ENCODE data around the gene CBX8. TPM values are rescaled to one million over a fixed set of nuclear protein-coding genes. Genes with fewer than 3 reads are reported as not detected.
A peak's percentile ranks its signal among the peaks of the same experiment; 100 is the strongest.

Gene CBX8
- total and polyA plus RNA-seq, 2 of the 8 experiments (the other 6 are each of a cell fraction or from before 2014, with no cell fraction given): 0.09 to 2.1 TPM

GRCh38 chr17:79836972-79837887, 40.4 kb upstream of the CBX8 start (continued):
- peak; percentile 59; the same call in 1 of the 2 replicates for TF ChIP-seq E2F6 (IDR thresholded peaks at IDR 0.05)
- peak; percentile 62; the same call in 1 of the 2 replicates for TF ChIP-seq RBBP5 (IDR thresholded peaks at IDR 0.05; ENCODE audit: borderline replicate concordance, low read depth, low read length)
- no peak for TF ChIP-seq JUN (IDR thresholded peaks at IDR 0.05; ENCODE audit: low read depth, low read length)
- TF ChIP-seq CREB1 (IDR thresholded peaks at IDR 0.05): peak; percentile 59; the same call in 1 of the 2 replicates
- no peak for TF ChIP-seq SIX5 (IDR thresholded peaks at IDR 0.05; ENCODE audit: low read depth, low read length)
- TF ChIP-seq POLR2A (IDR thresholded peaks at IDR 0.05; ENCODE audit: control extremely low read depth in 1 of 2, low read depth in 2 of 2, low read length in 2 of 2): no peak
- TF ChIP-seq EP300 (IDR thresholded peaks at IDR 0.05; ENCODE audit: borderline replicate concordance in 1 of 2, low read depth in 2 of 2, low read length in 2 of 2): no peak
- TF ChIP-seq RAD21 (IDR thresholded peaks at IDR 0.05 in 1 of 2, conservative IDR thresholded peaks at IDR 0.05 in 1 of 2; ENCODE audit: low read depth in 2 of 2, low read length in 2 of 2): no peak
- peak; percentile 74 for TF ChIP-seq ASH2L (IDR thresholded peaks at IDR 0.05; ENCODE audit: low read length)
- TF ChIP-seq JUND (IDR thresholded peaks at IDR 0.05; ENCODE audit: low read length): no peak
- no peak for TF ChIP-seq POU5F1 (IDR thresholded peaks at IDR 0.05; ENCODE audit: low read depth, low read length)
- TF ChIP-seq CHD2 (IDR thresholded peaks at IDR 0.05; ENCODE audit: low read length): no peak
- no peak for TF ChIP-seq EZH2 (IDR thresholded peaks at IDR 0.05; ENCODE audit: low read depth, low read length, severe bottlenecking)
- TF ChIP-seq NRF1 (IDR thresholded peaks at IDR 0.05; ENCODE audit: low read depth, low read length): no peak
- no peak for TF ChIP-seq RFX5 (IDR thresholded peaks at IDR 0.05; ENCODE audit: borderline replicate concordance, low read depth, low read length)
- TF ChIP-seq RXRA (IDR thresholded peaks at IDR 0.05; ENCODE audit: insufficient read depth, low read depth, low read length): no peak
- TF ChIP-seq FOSL1 (IDR thresholded peaks at IDR 0.05; ENCODE audit: insufficient read depth, low read depth, low read length): no peak
- peak; percentile 21 for TF ChIP-seq KDM4A (IDR thresholded peaks at IDR 0.05; ENCODE audit: low read depth, low read length, severe bottlenecking)
- TF ChIP-seq ATF3 (IDR thresholded peaks at IDR 0.05; ENCODE audit: insufficient read depth, low read depth, low read length): no peak
- TF ChIP-seq SRF (IDR thresholded peaks at IDR 0.05; ENCODE audit: low read depth, low read length): no peak
- peak; percentile 86 for TF ChIP-seq CEBPB (IDR thresholded peaks at IDR 0.05; ENCODE audit: low read depth, low read length)
- TF ChIP-seq BCL11A (IDR thresholded peaks at IDR 0.05; ENCODE audit: low read depth in 2 of 2, low read length in 2 of 2): no peak

All from H1 (cell line).